A549 (cell line): ENCODE results near the gene UXS1. TPM values are rescaled to one million over a fixed set of nuclear protein-coding genes. Genes with fewer than 3 reads are reported as not detected.

ENCODE experiments used
- ATAC-seq, 2 experiments: fragments of 200-7000 bp in 1 of 2; fragments of >200 bp in 1 of 2; cut with Nextera tagmentation in 1 of 2; cut with Tn5 transposase in 1 of 2; 3 replicates each; pipeline versions ENCODE4 v1.8.0 to v1.9.1; 2018 to 2020; ENCODE audit warnings: mild to moderate bottlenecking in 1 of 2, moderate library complexity in 1 of 2
- CTCF ChIA-PET: fragments of 300-600 bp; sonication (Branson Sonifier 250); formaldehyde crosslinking; extraction: SDS; loops from one replicate; lab custom pipeline; 2021; ENCODE audit warnings: antibody characterized with exemption, inconsistent platforms; lab: Yijun Ruan, JAX
- POLR2A ChIA-PET: fragments of 350-600 bp; formaldehyde crosslinking; extraction: SDS; loops from one replicate; lab custom pipeline; 2021; ENCODE audit warnings: antibody characterized with exemption, inconsistent platforms; lab: Yijun Ruan, JAX
- DNase-seq, 2 experiments: peaks; one replicate each; pipeline versions ENCODE4 v3.0.0 to v3.0.0-alpha.2; 2011 to 2016; ENCODE audit warnings: low read depth in 1 of 2, low spot score in 1 of 2
- FAIRE-seq: peaks from 2 replicates; lab custom pipeline; 2011; peaks lifted over from hg19 to GRCh38; lab: Jason Lieb, UNC
- H3K27ac ChIP-seq, 2 experiments: fragments of >200 bp; sonication (Bioruptor Twin); formaldehyde crosslinking; 3 replicates each; pipeline ENCODE4 v1.5.1; 2016 to 2017
- H3K4me1 ChIP-seq: fragments of >200 bp; sonication (Bioruptor Twin); formaldehyde crosslinking; 3 replicates; pipeline ENCODE4 v1.6.1; 2016
- H3K4me2 ChIP-seq: fragments of >200 bp; sonication (Bioruptor Twin); formaldehyde crosslinking; 3 replicates; pipeline ENCODE4 v1.6.1; 2016
- H3K4me3 ChIP-seq: fragments of >200 bp; sonication (Bioruptor Twin); formaldehyde crosslinking; 3 replicates; pipeline ENCODE4 v1.5.1; 2016
- H3K9me3 ChIP-seq: fragments of >200 bp; sonication (Bioruptor Twin); formaldehyde crosslinking; 3 replicates; pipeline ENCODE4 v1.6.1; 2016
- CBX8 ChIP-seq: fragments of 200-600 bp; sonication (generic); IDR thresholded peaks from 2 replicates; pipeline ENCODE4 v1.6.1; 2016
- EHMT2 ChIP-seq: fragments of 200-600 bp; sonication (generic); IDR thresholded peaks from 2 replicates; pipeline ENCODE4 v1.6.1; 2016; ENCODE audit warnings: antibody characterized with exemption, low read depth, mild to moderate bottlenecking, moderate library complexity
- EP300 ChIP-seq, 2 experiments: fragments of >200 bp; sonication (Bioruptor Twin); formaldehyde crosslinking; IDR thresholded peaks; 2 replicates in 1 of 2; 3 replicates in 1 of 2; pipeline ENCODE4 v1.6.1; 2016 to 2017
- FOSB ChIP-seq: fragments of 250-450 bp; sonication (Bioruptor Pico); IDR thresholded peaks from 2 replicates; pipeline ENCODE4 v1.5.0; 2020; ENCODE audit warnings: mild to moderate bottlenecking, moderate library complexity
- GATA3 ChIP-seq: IDR thresholded peaks from 2 replicates; pipeline ENCODE4 v1.6.1; 2012; ENCODE audit warnings: borderline replicate concordance
- HDAC2 ChIP-seq: fragments of 200-600 bp; sonication (generic); IDR thresholded peaks from 2 replicates; pipeline ENCODE4 v1.6.1; 2016
- HOXA7 ChIP-seq: fragments of 250-450 bp; sonication (Bioruptor Pico); IDR thresholded peaks from 2 replicates; pipeline ENCODE4 v1.5.0; 2020; ENCODE audit warnings: mild to moderate bottlenecking, moderate library complexity
- HOXB13 ChIP-seq: fragments of 250-450 bp; sonication (Bioruptor Pico); IDR thresholded peaks from 2 replicates; pipeline ENCODE4 v1.5.0; 2020; ENCODE audit warnings: low read depth, mild to moderate bottlenecking, moderate library complexity
- HOXB5 ChIP-seq: fragments of 250-450 bp; sonication (Bioruptor Pico); IDR thresholded peaks from 2 replicates; pipeline ENCODE4 v1.5.0; 2020; ENCODE audit warnings: mild to moderate bottlenecking, moderate library complexity
- KDM1A ChIP-seq: fragments of 200-600 bp; sonication (generic); IDR thresholded peaks from 2 replicates; pipeline ENCODE4 v1.6.1; 2016; ENCODE audit warnings: low read depth, mild to moderate bottlenecking
- MYC ChIP-seq: IDR thresholded peaks from 2 replicates; pipeline ENCODE4 v1.6.1; 2012; ENCODE audit warnings: mild to moderate bottlenecking, inconsistent platforms, low read length, improper control_type of control experiment, borderline replicate concordance
- PHF8 ChIP-seq: fragments of 200-600 bp; sonication (generic); IDR thresholded peaks from 2 replicates; pipeline ENCODE4 v1.6.1; 2016; ENCODE audit warnings: low read depth, mild to moderate bottlenecking, antibody characterized with exemption, moderate library complexity, borderline replicate concordance
- SREBF2 ChIP-seq: fragments of 450-650 bp; IDR thresholded peaks from 2 replicates; pipeline ENCODE4 v1.6.1; 2014; ENCODE audit warnings: mild to moderate bottlenecking, moderate library complexity
- TP53 ChIP-seq: fragments of 250-450 bp; sonication (Bioruptor Pico); IDR thresholded peaks from 2 replicates; pipeline ENCODE4 v1.5.0; 2021; ENCODE audit warnings: mild to moderate bottlenecking, moderate library complexity
- ZC3H11A ChIP-seq: fragments of 450-650 bp; IDR thresholded peaks from 2 replicates; pipeline ENCODE4 v1.6.1; 2014; ENCODE audit warnings: antibody characterized with exemption, mild to moderate bottlenecking
- ZNF302 ChIP-seq: fragments of 250-450 bp; sonication (Bioruptor Pico); IDR thresholded peaks from 2 replicates; pipeline ENCODE4 v1.9.0; 2021; ENCODE audit warnings: inconsistent platforms, mild to moderate bottlenecking, moderate library complexity
- ZSCAN20 ChIP-seq: fragments of 250-450 bp; sonication (Bioruptor Pico); IDR thresholded peaks from 2 replicates; pipeline ENCODE4 v1.8.0; 2022; ENCODE audit warnings: mild to moderate bottlenecking, moderate library complexity
- WGBS: methylation state at CpG from one replicate; pipeline ENCODE4 v1.1.6; 2017; ENCODE audit errors: missing lambda C conversion rate; 5-methylcytosine and 5-hydroxymethylcytosine counted together
- polyA plus RNA-seq, 4 experiments: library from polyadenylated mRNA; depleted of rRNA in 3 of 4; stranded (reverse); fragments of >200 nt; fragmentation: RNase III in 1 of 4; extraction: RNeasy Plus Mini Kit Qiagen cat#74134 plus additional on column Dnase treatment in 1 of 4; gene quantifications; 2 replicates in 3 of 4; 3 replicates in 1 of 4; pipeline ENCODE4 v1.2.3, GENCODE V29; 2011 to 2017
- TF ChIP-seq, protein P1 (sequence below): fragments of 250-450 bp; sonication (Bioruptor Pico); IDR thresholded peaks from 2 replicates; pipeline ENCODE4 v1.5.0; 2021; ENCODE audit warnings: mild to moderate bottlenecking, moderate library complexity, borderline replicate concordance
- TF ChIP-seq, protein P2 (sequence below): IDR thresholded peaks from 2 replicates; pipeline ENCODE4 v1.6.1; 2012; ENCODE audit warnings: low read depth, borderline replicate concordance
- TF ChIP-seq, protein P3 (sequence below): IDR thresholded peaks from 2 replicates; pipeline ENCODE4 v1.6.1; 2012
- TF ChIP-seq, protein P4 (sequence below): IDR thresholded peaks from 2 replicates; pipeline ENCODE4 v1.6.1; 2012
- TF ChIP-seq, protein P5 (sequence below): fragments of 450-650 bp; IDR thresholded peaks from 2 replicates; pipeline ENCODE4 v1.6.1; 2014; ENCODE audit warnings: antibody characterized with exemption

UXS1 gene
- polyA plus RNA-seq, 2 of the 4 experiments (the other 2 are of a cell fraction), result 50.5 to 53.2 TPM

DNA sequence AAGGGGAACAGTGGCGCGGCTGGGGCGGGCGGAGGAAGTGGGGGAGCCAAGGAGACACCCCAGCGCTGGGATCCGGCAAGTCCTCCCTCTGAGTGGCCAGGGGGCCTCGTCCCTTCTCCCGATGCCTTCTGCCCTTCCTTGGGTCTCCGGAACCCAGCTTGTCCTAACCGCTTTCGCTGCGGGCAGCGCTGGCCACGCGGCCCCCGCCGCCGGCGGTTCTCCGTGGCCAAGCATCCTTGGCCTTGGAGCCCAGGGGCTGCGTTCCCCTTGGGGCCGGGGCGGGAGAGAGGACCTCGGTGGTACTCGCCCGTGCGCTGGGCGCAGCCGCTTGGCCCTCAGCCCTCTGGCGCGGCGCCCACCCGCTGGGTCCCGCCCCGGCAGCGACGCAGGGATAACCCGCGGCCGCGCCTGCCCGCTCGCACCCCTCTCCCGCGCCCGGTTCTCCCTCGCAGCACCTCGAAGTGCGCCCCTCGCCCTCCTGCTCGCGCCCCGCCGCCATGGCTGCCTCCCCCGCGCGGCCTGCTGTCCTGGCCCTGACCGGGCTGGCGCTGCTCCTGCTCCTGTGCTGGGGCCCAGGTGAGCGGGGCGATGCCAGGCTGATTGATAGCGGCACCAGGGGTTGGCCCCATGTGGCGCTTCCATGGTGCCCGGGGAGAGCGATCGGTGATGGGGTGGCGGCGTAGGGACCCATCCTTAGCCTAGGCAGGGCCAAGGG, 128.7 kb downstream of the UXS1 start:
- ATAC-seq, result no peak

DNA sequence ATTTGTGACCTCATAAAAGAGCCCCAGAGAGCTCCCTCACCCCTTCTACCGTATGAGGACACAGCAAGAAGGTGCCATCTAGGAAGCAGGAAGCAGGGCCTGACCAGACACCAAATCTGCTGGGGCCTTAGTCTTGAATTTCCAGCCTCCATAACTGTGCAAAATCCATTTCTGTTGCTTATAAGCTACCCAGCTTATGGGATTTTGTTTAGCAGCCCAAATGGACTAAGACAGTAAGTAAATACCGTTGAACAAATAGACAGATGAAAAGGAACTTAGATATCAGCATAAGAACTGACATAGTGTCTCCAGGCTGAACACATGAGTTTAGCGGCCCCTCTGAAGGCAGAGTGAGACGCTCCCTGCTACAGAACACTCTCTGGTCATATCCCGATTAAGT, 130.9 kb downstream of the UXS1 start:
- TF ChIP-seq, protein P1, sequence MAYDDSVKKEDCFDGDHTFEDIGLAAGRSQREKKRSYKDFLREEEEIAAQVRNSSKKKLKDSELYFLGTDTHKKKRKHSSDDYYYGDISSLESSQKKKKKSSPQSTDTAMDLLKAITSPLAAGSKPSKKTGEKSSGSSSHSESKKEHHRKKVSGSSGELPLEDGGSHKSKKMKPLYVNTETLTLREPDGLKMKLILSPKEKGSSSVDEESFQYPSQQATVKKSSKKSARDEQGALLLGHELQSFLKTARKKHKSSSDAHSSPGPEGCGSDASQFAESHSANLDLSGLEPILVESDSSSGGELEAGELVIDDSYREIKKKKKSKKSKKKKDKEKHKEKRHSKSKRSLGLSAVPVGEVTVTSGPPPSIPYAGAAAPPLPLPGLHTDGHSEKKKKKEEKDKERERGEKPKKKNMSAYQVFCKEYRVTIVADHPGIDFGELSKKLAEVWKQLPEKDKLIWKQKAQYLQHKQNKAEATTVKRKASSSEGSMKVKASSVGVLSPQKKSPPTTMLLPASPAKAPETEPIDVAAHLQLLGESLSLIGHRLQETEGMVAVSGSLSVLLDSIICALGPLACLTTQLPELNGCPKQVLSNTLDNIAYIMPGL, result no peak
- TF ChIP-seq HDAC2 (no peak), GATA3 (no peak), HOXA7 (CRISPR knock-in tag) (no peak), KDM1A (no peak), SREBF2 (no peak), HOXB5 (CRISPR knock-in tag) (no peak), ZNF302 (CRISPR knock-in tag) (no peak), ZSCAN20 (CRISPR knock-in tag) (no peak), ZC3H11A (no peak), EHMT2 (no peak), FOSB (CRISPR knock-in tag) (no peak), MYC (no peak), TP53 (CRISPR knock-in tag) (no peak), PHF8 (no peak)
- TF ChIP-seq, protein P2, sequence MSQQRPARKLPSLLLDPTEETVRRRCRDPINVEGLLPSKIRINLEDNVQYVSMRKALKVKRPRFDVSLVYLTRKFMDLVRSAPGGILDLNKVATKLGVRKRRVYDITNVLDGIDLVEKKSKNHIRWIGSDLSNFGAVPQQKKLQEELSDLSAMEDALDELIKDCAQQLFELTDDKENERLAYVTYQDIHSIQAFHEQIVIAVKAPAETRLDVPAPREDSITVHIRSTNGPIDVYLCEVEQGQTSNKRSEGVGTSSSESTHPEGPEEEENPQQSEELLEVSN, result no peak
- TF ChIP-seq, protein P3, sequence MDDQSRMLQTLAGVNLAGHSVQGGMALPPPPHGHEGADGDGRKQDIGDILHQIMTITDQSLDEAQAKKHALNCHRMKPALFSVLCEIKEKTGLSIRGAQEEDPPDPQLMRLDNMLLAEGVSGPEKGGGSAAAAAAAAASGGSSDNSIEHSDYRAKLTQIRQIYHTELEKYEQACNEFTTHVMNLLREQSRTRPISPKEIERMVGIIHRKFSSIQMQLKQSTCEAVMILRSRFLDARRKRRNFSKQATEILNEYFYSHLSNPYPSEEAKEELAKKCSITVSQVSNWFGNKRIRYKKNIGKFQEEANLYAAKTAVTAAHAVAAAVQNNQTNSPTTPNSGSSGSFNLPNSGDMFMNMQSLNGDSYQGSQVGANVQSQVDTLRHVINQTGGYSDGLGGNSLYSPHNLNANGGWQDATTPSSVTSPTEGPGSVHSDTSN, result no peak
- TF ChIP-seq, protein P4, sequence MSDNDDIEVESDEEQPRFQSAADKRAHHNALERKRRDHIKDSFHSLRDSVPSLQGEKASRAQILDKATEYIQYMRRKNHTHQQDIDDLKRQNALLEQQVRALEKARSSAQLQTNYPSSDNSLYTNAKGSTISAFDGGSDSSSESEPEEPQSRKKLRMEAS, result no peak
- TF ChIP-seq, protein P5, sequence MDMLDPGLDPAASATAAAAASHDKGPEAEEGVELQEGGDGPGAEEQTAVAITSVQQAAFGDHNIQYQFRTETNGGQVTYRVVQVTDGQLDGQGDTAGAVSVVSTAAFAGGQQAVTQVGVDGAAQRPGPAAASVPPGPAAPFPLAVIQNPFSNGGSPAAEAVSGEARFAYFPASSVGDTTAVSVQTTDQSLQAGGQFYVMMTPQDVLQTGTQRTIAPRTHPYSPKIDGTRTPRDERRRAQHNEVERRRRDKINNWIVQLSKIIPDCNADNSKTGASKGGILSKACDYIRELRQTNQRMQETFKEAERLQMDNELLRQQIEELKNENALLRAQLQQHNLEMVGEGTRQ, result no peak
- POLR2A ChIA-PET, result no interaction called here
- DNase-seq (no peak), ATAC-seq (no peak), FAIRE-seq (no peak)
- no peak overlapping the region for H3K27ac ChIP-seq
- no peaks in the 10 kb centered on the region for H3K9me3 ChIP-seq
- WGBS, result 57% methylated on average over 5 of the region's 5 CpGs
- H3K4me1 ChIP-seq, result no peaks in the 10 kb centered on the region
- CTCF ChIA-PET, result no interaction called here
- no peak overlapping the region for H3K4me2 ChIP-seq
- no peak overlapping the region for H3K4me3 ChIP-seq

More for the DNA sequence above, 128.7 kb downstream of the UXS1 start:
- ChIA-PET CTCF (no interaction called here), POLR2A (no interaction called here)
- 81% methylated on average over 22 of the region's 68 CpGs for WGBS
- TF ChIP-seq HOXB13 (CRISPR knock-in tag), result no peak
- TF ChIP-seq CBX8, result no peak
- TF ChIP-seq, protein P4, result no peak
- no peak for TF ChIP-seq EP300 (IDR thresholded peaks at IDR 0.05)
- TF ChIP-seq, all 56 proteins: peak for 0
- FAIRE-seq, result no peak
- Histone ChIP-seq H3K9me3 (no peaks in the 10 kb centered on the region), H3K27ac (no peak overlapping the region), H3K4me2 (peak overlapping the region; percentile 37), H3K4me3 (no peak overlapping the region), H3K4me1 (no peaks in the 10 kb centered on the region)
- no peak for DNase-seq
